HepG2 (cell line): ENCODE measurements around the gene DSTN. TPM values are rescaled to one million over a fixed set of nuclear protein-coding genes. Genes with fewer than 3 reads are reported as not detected.

ENCODE experiments used
- EEA1 ChIP-seq: sonication (generic); formaldehyde crosslinking; IDR thresholded peaks from 2 replicates; pipeline ENCODE4 v1.5.1; 2020; ENCODE audit warnings: mild to moderate bottlenecking, missing genetic modification reagents, borderline replicate concordance
- ETV5 ChIP-seq: IDR thresholded peaks from 2 replicates; pipeline ENCODE4 v1.6.1; 2018; ENCODE audit warnings: missing biosample characterization, missing genetic modification reagents, inconsistent platforms, borderline replicate concordance
- FOXJ3 ChIP-seq: sonication (generic); formaldehyde crosslinking; IDR thresholded peaks from 2 replicates; pipeline ENCODE4 v1.4.0; 2020; ENCODE audit warnings: missing genetic modification reagents, mild to moderate bottlenecking, borderline replicate concordance
- FOXP4 ChIP-seq: sonication (generic); formaldehyde crosslinking; IDR thresholded peaks from 2 replicates; pipeline ENCODE4 v1.4.0; 2020; ENCODE audit warnings: missing genetic modification reagents
- HDAC6 ChIP-seq: fragments of 200-600 bp; sonication (generic); IDR thresholded peaks from 2 replicates; pipeline ENCODE4 v1.7.0; 2017; ENCODE audit warnings: mild to moderate bottlenecking, antibody characterized with exemption, low read length, low read depth
- MED1 ChIP-seq: sonication (generic); formaldehyde crosslinking; IDR thresholded peaks from 2 replicates; pipeline ENCODE4 v1.4.0; 2020; ENCODE audit warnings: missing genetic modification reagents
- NFE2L1 ChIP-seq: sonication (generic); formaldehyde crosslinking; IDR thresholded peaks from 2 replicates; pipeline ENCODE4 v1.4.0; 2020; ENCODE audit warnings: missing genetic modification reagents, mild to moderate bottlenecking, borderline replicate concordance
- RFXAP ChIP-seq: sonication (generic); formaldehyde crosslinking; IDR thresholded peaks from 2 replicates; pipeline ENCODE4 v1.4.0; 2020; ENCODE audit warnings: missing genetic modification reagents, borderline replicate concordance
- SRSF1 ChIP-seq: fragments of 200-400 bp; formaldehyde crosslinking; optimal IDR thresholded peaks from 2 replicates; pipeline ENCODE3; 2017; ENCODE audit warnings: mild to moderate bottlenecking, low read depth, low read length, moderate library complexity
- TCF7 ChIP-seq: sonication (generic); IDR thresholded peaks from 2 replicates; pipeline ENCODE4 v1.6.1; 2016; ENCODE audit warnings: antibody characterized with exemption, low read depth
- TRIM22 ChIP-seq: fragments of 450-650 bp; IDR thresholded peaks from 2 replicates; pipeline ENCODE4 v1.6.1; 2017
- ZBTB20 ChIP-seq: sonication (generic); formaldehyde crosslinking; IDR thresholded peaks from 2 replicates; pipeline ENCODE4 v1.8.1; 2023; ENCODE audit warnings: missing genetic modification reagents, low read depth, mild to moderate bottlenecking, borderline replicate concordance
- ZNF232 ChIP-seq: sonication (generic); formaldehyde crosslinking; IDR thresholded peaks from 2 replicates; pipeline ENCODE4 v1.4.0; 2020; ENCODE audit warnings: missing genetic modification reagents, borderline replicate concordance
- ZNF276 ChIP-seq: sonication (generic); formaldehyde crosslinking; IDR thresholded peaks from 2 replicates; pipeline ENCODE4 v1.4.0; 2020; ENCODE audit warnings: mild to moderate bottlenecking, low read depth, missing genetic modification reagents
- ZNF326 ChIP-seq: sonication (generic); formaldehyde crosslinking; IDR thresholded peaks from 2 replicates; pipeline ENCODE4 v1.4.0; 2020; ENCODE audit warnings: missing genetic modification reagents, borderline replicate concordance
- ZNF343 ChIP-seq: sonication (generic); formaldehyde crosslinking; IDR thresholded peaks from 2 replicates; pipeline ENCODE4 v1.4.0; 2020; ENCODE audit warnings: mild to moderate bottlenecking, missing genetic modification reagents
- ZNF468 ChIP-seq: sonication (generic); formaldehyde crosslinking; IDR thresholded peaks from 2 replicates; pipeline ENCODE4 v1.8.0; 2022; ENCODE audit warnings: mild to moderate bottlenecking, moderate library complexity, missing genetic modification reagents
- ZNF580 ChIP-seq: IDR thresholded peaks from 2 replicates; pipeline ENCODE4 v1.6.1; 2016; ENCODE audit warnings: low read depth, borderline replicate concordance
- ZNF644 ChIP-seq: IDR thresholded peaks from 2 replicates; pipeline ENCODE4 v1.6.1; 2016; ENCODE audit warnings: low read depth
- ZNF781 ChIP-seq: sonication (generic); formaldehyde crosslinking; IDR thresholded peaks from 2 replicates; pipeline ENCODE4 v1.5.1; 2020; ENCODE audit warnings: borderline replicate concordance, mild to moderate bottlenecking, missing genetic modification reagents; ENCODE audit errors: not compliant biosample characterization
- ZNF800 ChIP-seq: sonication (generic); formaldehyde crosslinking; IDR thresholded peaks from 2 replicates; pipeline ENCODE4 v1.4.0; 2020; ENCODE audit warnings: missing genetic modification reagents
- ZNF883 ChIP-seq: sonication (generic); formaldehyde crosslinking; IDR thresholded peaks from 2 replicates; pipeline ENCODE4 v1.5.1; 2020; ENCODE audit warnings: mild to moderate bottlenecking, missing genetic modification reagents; ENCODE audit errors: not compliant biosample characterization
- polyA plus RNA-seq, 8 experiments: library from polyadenylated mRNA; depleted of rRNA in 3 of 8; stranded (reverse) in 7 of 8; unstranded in 1 of 8; fragments of >200 nt; fragmentation: Illumina TruSeq in 4 of 8; extraction: Trizol in 4 of 8; gene quantifications; 2 replicates each; pipeline versions ENCODE4 v1.2.1 to v1.2.3, GENCODE V29; 2011 to 2016; ENCODE audit warnings: low read depth in 4 of 8, missing spikeins in 1 of 8, mixed read lengths in 1 of 8; ENCODE audit not compliant: insufficient read depth in 1 of 8
- total RNA-seq, 5 experiments: library from RNA; depleted of rRNA; stranded (reverse); fragments of >200 nt; fragmentation: Illumina TruSeq; extraction: Trizol; gene quantifications; 2 replicates each; pipeline ENCODE4 v1.2.3, GENCODE V29; 2016; ENCODE audit warnings: low read depth in 1 of 5

DSTN gene
- total and polyA plus RNA-seq, 2 of the 13 experiments (the other 11 are each of a cell fraction or from before 2014, with no cell fraction given): 27.6 to 106 TPM

- TF ChIP-seq ZNF276 (CRISPR knock-in tag) (no peak), HDAC6 (no peak), FOXJ3 (CRISPR knock-in tag) (no peak), ZNF580 (CRISPR knock-in tag) (peak; percentile 18; the same call in 1 of the 2 replicates), ZNF781 (no peak), SRSF1 (peak; percentile 33), RFXAP (CRISPR knock-in tag) (no peak; the same call in 1 of the 2 replicates), ZNF343 (CRISPR knock-in tag) (no peak), FOXP4 (CRISPR knock-in tag) (no peak), MED1 (CRISPR knock-in tag) (peak; percentile 57), ZNF800 (CRISPR knock-in tag) (peak; percentile 94; the same call in 1 of the 2 replicates), ZNF883 (CRISPR knock-in tag) (no peak), ZNF232 (CRISPR knock-in tag) (no peak), NFE2L1 (CRISPR knock-in tag) (peak; percentile 79; the same call in 1 of the 2 replicates), TRIM22 (no peak), TCF7 (no peak), ZNF644 (CRISPR knock-in tag) (0 out of 2 replicates have a peak, but pooled peaks have one; percentile 28), ZBTB20 (CRISPR knock-in tag) (no peak; the same call in none of the 2 replicates), ETV5 (0 out of 2 replicates have a peak, but pooled peaks have one; percentile 12), EEA1 (CRISPR knock-in tag) (peak; percentile 94), ZNF468 (CRISPR knock-in tag) (0 out of 2 replicates have a peak, but pooled peaks have one; percentile 66), ZNF326 (CRISPR knock-in tag) (no peak)
Measured at GRCh38 chr20:17569616-17570346, at the start of gene DSTN (continued).
